OCI-LY1 (cell line): ENCODE data around the gene HMGB3.

Source experiments
- EZH2 ChIP-seq: fragments of 200-600 bp; sonication (generic), shearing (Covaris generic); IDR thresholded peaks from 2 replicates; pipeline ENCODE4 v1.8.0; 2017; ENCODE audit warnings: borderline replicate concordance, mixed run types, mild to moderate bottlenecking, antibody characterized with exemption, low read length, moderate library complexity, mixed read lengths
- TF ChIP-seq, protein P1 (sequence below): fragments of 200-600 bp; sonication (generic), shearing (Covaris generic); IDR thresholded peaks from 2 replicates; pipeline ENCODE4 v1.5.1; 2017; ENCODE audit warnings: mild to moderate bottlenecking, antibody characterized with exemption, low read length, moderate library complexity, mixed read lengths

DNA sequence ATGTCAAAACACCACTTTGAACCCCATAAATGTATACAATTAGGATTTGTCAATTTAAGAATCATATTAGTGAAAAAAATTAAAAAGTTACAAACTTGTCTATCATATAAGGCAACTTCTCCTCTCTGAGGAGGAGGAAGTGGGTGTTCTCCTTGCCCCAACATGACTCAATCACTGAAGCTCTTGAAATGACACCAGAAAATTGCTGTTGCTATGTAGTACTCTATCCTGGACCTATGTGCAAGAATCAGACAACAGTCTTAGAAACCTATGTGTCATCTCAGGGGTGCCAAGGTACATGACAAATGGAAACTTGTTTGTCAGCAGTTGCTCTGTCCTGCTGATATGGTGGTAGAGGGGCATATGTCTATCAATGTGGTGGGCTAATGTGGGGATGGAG, 47.7 kb downstream of the HMGB3 start:
- TF ChIP-seq, protein P1, sequence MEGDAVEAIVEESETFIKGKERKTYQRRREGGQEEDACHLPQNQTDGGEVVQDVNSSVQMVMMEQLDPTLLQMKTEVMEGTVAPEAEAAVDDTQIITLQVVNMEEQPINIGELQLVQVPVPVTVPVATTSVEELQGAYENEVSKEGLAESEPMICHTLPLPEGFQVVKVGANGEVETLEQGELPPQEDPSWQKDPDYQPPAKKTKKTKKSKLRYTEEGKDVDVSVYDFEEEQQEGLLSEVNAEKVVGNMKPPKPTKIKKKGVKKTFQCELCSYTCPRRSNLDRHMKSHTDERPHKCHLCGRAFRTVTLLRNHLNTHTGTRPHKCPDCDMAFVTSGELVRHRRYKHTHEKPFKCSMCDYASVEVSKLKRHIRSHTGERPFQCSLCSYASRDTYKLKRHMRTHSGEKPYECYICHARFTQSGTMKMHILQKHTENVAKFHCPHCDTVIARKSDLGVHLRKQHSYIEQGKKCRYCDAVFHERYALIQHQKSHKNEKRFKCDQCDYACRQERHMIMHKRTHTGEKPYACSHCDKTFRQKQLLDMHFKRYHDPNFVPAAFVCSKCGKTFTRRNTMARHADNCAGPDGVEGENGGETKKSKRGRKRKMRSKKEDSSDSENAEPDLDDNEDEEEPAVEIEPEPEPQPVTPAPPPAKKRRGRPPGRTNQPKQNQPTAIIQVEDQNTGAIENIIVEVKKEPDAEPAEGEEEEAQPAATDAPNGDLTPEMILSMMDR = no peak
- no peak for TF ChIP-seq EZH2
